ENCODE results near the gene CACNB1.

The CACNB1 gene

GRCh38 chr17:39239640-39240314, 42.3 kb upstream of the CACNB1 start:
- in situ Hi-C loops (cut with HindIII; ENCODE audit: low sequenced_read_pairs) = no loop called here
- no peak overlapping the region for H3K4me3 ChIP-seq (ENCODE audit: low read depth, low read length)
- DNase-seq (ENCODE audit: low read depth) = no peak
- TF ChIP-seq CTCF (IDR thresholded peaks at IDR 0.05; ENCODE audit: low read depth, low read length, missing control alignments) = peak; percentile 67

- TF ChIP-seq CTCF (IDR thresholded peaks at IDR 0.05; ENCODE audit: low read depth, low read length, missing control alignments) = no peak
- no peak overlapping the region for H3K4me3 ChIP-seq (ENCODE audit: low read depth, low read length)
- in situ Hi-C loops (cut with HindIII; ENCODE audit: low sequenced_read_pairs) = no loop called here
- no peak for DNase-seq (ENCODE audit: low read depth)
Measured at GRCh38 chr17:39238311-39238972, 41.0 kb upstream of the CACNB1 start.

GRCh38 chr17:39237586-39237985, 40.1 kb upstream of the CACNB1 start:
- no peak overlapping the region for H3K4me3 ChIP-seq (ENCODE audit: low read depth, low read length)
- in situ Hi-C loops (cut with HindIII; ENCODE audit: low sequenced_read_pairs) = no loop called here
- no peak for TF ChIP-seq CTCF (IDR thresholded peaks at IDR 0.05; ENCODE audit: low read depth, low read length, missing control alignments)
- no peak for DNase-seq (ENCODE audit: low read depth)

- in situ Hi-C loops (cut with HindIII; ENCODE audit: low sequenced_read_pairs) = no loop called here
- DNase-seq (ENCODE audit: low read depth) = no peak
- H3K4me3 ChIP-seq (ENCODE audit: low read depth, low read length) = no peak overlapping the region
- TF ChIP-seq CTCF (IDR thresholded peaks at IDR 0.05; ENCODE audit: low read depth, low read length, missing control alignments) = no peak
Measured at GRCh38 chr17:39236981-39237441, 39.5 kb upstream of the CACNB1 start.

- H3K4me3 ChIP-seq (ENCODE audit: low read depth, low read length) = no peak overlapping the region
- TF ChIP-seq CTCF (IDR thresholded peaks at IDR 0.05; ENCODE audit: low read depth, low read length, missing control alignments) = no peak
- DNase-seq (ENCODE audit: low read depth) = no peak
- in situ Hi-C loops (cut with HindIII; ENCODE audit: low sequenced_read_pairs) = no loop called here
Measured at GRCh38 chr17:39236450-39236927, 39.0 kb upstream of the CACNB1 start.

- peak; percentile 27 for DNase-seq (ENCODE audit: low read depth)
- in situ Hi-C loops (cut with HindIII; ENCODE audit: low sequenced_read_pairs) = no loop called here
- no peak overlapping the region for H3K4me3 ChIP-seq (ENCODE audit: low read depth, low read length)
- peak; percentile 85 for TF ChIP-seq CTCF (IDR thresholded peaks at IDR 0.05; ENCODE audit: low read depth, low read length, missing control alignments)
Measured at GRCh38 chr17:39235555-39236449, 38.3 kb upstream of the CACNB1 start.

All from astrocyte of the cerebellum (primary cell).